CD4-positive, alpha-beta T cell treated with Interleukin-10 for 1 hour (primary cell): ENCODE measurements around the gene ATP10B.
A peak's percentile ranks its signal among the peaks of the same experiment; 100 is the strongest.
"Not testable (repeated sequence)": the region's sequence is repeated elsewhere in the genome, so short reads cannot be mapped to it uniquely, and the experiment has no call there.

ENCODE experiments used
- DNase-seq: peaks from one replicate; pipeline ENCODE4 v3.0.0-alpha.2; 2020

The ATP10B gene

DNA sequence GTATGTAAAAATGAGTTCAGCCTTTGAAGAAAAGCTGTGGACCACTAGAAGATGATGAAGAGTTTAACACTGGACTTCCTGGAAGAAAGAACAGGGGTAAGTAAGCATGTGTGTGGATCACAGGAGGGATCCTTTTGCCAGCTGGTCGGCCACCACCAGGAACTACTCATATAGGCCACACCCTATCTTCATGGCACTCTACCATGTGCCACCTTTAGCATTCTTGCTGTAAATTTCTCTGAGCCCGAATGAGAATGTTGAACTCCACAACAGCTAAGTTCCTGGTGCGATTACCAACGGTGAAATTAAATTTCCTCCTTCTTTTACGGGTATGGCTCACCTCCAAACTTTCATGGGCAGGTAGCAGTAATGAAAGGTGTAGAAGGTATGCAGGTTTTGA, 102.3 kb downstream of the ATP10B start:
- DNase-seq = no peak

- no peak for DNase-seq
Observed at GRCh38 chr5:160749026-160749425, 103.0 kb downstream of the ATP10B start.

GRCh38 chr5:160747987-160748386, 104.0 kb downstream of the ATP10B start:
- DNase-seq = no peak

- no peak for DNase-seq
Observed at GRCh38 chr5:160747559-160747958, 104.5 kb downstream of the ATP10B start.

DNA sequence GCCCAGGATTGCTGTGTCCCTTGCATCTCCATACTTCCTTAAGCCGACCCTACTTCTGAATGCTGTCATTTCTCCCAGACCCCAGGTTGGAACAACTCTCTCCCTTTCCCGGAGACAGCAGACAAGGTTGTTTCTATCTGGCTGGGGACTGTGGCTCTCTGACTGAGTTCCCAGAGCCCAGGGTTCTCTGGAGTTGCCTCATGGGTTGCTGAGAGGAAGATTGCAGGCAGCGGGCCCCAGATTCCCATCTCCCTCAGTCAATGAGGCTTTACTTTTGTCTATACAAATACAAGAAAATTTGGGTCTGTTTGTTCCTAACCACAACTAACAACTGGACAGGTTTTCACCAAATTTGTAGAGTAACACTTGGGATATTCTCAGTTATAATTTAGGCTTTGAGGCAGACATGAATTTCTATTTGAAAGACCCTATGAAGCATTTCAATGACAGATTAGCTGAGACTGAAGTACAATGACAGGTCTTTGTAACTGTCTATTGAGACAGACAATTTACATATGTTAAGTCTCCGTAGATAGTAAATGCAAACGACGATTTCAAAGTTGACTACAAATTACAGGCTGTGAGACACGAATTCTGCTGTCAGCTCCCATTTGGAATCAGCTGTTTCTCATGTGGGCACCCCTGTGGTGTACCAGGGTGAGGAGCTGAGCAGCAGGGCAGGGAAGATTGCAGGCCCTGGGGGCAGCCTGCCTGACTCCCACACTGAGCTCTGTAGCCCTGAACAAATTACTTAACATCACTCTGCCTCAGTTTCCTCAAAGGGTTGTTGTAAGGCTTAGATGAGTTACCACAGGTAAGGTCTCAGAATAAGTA, 107.5 kb downstream of the ATP10B start:
- DNase-seq = no peak

- no peak for DNase-seq
Observed at GRCh38 chr5:160743027-160743426, 109.0 kb downstream of the ATP10B start.

DNA sequence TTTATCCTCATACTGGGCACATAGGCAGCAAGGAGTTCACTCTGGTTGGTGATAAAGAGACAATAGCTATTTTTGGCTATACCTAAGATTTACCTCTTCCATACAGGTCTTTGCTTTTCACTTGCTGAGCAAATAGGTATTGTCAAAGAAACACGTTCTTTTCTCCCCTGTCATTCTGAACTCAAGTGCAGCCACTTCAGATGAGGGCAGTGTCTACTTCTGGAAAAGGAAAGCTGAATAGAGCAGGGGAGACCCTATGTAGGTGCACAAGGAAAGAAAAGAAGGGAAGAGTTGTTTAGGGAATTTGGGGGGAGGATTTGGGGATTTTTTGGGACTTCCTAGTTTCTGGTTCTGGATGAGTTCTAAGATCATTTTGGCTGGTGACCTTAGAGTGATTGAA, 109.6 kb downstream of the ATP10B start:
- no peak for DNase-seq

GRCh38 chr5:160727296-160727997, 124.6 kb downstream of the ATP10B start:
- DNase-seq = no peak

DNA sequence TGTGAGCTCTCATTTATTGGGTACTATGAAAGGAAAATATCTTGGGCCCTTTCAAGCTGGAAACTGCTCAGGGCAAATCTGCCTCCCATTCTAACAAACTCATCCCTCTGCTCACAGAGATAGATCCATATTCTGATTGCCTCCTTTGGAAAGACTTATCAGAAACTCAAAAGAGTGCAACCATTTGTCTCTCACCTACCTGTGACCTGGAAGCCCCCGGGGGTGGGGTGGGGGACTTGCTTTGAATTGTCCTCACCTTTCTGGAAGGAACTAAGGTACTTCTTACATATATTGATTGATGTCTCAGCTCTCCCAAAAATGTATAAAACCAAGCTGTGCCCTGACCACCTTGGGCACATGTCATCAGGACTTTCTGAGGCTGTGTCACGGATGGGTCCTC, 125.3 kb downstream of the ATP10B start:
- no peak for DNase-seq

GRCh38 chr5:160720822-160721221, 131.2 kb downstream of the ATP10B start:
- DNase-seq = no peak

DNA sequence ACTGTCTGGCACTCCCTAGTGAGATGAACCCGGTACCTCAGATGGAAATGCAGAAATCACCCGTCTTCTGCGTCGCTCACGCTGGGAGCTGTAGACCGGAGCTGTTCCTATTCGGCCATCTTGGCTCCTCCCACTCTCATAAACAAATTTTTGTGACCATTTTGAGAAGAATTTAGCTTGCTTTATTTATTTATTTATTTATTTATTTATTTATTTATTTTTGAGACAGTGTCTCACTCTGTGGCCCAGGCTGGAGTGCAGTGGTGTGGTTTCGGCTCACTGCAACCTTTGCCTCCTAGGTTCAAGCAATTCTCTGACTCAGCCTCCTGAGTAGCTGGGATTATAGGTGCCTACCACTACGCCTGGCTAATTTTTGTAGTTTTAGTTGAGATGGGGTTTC, 136.5 kb downstream of the ATP10B start:
- not testable (repeated sequence) for DNase-seq

GRCh38 chr5:160703547-160704189, 148.3 kb downstream of the ATP10B start:
- no peak for DNase-seq

GRCh38 chr5:160702934-160703333, 149.1 kb downstream of the ATP10B start:
- peak; percentile 2 for DNase-seq

DNA sequence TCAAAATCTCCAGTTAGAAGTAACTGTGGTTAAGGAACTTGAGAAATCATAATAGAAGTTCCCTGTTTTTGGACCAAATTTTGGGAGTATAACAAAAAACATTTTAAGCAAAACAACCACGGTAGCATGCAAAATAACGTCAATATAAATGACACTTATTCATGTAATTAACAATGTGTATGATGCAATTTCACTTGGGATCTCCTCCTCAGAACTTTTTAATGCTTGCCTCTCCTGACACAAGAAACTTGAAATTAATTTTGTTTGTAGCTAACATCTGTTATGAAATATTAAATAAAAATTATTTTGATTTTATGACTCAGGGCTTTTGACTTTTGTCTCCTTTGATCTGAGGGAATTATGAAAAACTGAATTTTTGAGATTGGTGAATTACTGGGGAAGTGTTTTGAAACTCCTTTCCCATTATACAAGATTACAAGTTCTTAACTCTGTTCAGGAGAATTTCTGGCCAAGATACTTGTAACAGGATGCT, 149.7 kb downstream of the ATP10B start:
- no peak for DNase-seq

GRCh38 chr5:160701403-160701802, 150.6 kb downstream of the ATP10B start:
- no peak for DNase-seq

DNA sequence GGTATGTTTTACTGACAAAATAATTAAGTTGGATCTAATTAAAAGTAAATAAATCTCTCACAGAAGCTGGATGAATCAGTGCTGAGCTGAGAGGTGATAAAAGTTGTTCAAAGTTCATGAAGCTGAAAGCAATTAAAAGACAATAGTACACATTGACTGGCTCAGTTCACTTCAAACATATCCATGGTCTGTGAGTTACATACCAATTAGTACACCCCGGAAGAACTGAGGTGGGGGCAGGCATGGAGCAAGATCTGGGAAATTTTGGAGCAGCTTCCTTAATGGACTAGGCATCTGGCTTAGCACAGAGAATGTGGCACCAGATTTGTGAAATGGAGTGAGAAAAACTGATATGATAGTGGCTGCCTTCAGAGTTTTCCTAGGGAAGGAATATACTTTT, 152.7 kb downstream of the ATP10B start:
- no peak for DNase-seq

DNA sequence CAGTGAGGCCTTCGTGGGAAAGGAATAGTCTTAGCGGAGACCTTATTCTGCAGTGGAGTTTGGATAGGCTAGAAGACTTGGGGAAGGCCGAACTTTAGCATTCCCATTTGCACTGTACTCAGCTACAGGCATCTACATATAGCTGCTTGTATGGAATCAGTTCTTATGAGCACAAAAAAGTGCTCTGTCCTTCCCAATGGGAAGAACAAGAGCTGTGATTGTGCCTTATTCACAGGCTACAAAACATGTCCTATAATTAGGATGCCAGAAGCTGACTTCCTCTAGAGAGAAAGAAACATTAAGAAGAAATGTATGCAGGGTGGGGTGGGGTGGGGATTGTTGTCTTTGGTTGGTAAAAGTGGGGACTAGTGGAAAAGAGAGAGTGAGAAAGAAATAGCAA, 154.7 kb downstream of the ATP10B start:
- DNase-seq = no peak

GRCh38 chr5:160694896-160695295, 157.1 kb downstream of the ATP10B start:
- DNase-seq = no peak

- no peak for DNase-seq
Observed at GRCh38 chr5:160693831-160694465, 158.1 kb downstream of the ATP10B start.

GRCh38 chr5:160692271-160692670, 159.7 kb downstream of the ATP10B start:
- no peak for DNase-seq

GRCh38 chr5:160685695-160686094, 166.3 kb downstream of the ATP10B start:
- DNase-seq = no peak

DNA sequence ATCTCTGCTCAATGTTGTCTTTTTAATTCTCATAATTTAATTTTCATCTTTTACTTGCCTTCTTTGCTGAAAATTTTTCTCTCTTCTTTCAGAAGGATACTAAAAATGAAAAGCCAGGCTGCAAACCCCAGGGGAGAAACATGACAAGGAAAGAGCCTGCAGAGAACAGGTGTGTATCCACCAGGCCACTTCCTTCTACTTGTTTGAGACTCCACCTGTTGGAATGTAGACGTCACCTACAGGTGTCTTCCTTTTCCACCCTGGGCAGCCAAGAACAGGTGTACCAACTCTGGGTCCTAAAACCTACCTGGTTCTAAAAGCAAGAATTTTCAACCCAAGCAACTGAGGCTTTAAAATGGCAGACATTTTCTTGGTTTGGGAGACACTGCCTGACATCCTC, 166.8 kb downstream of the ATP10B start:
- DNase-seq = no peak
